NCI-H345 treated with DMSO at 0.1 percent for 48 hours (cell line): ENCODE data around the gene BTLA.
"Not testable (repeated sequence)": the region's sequence is repeated elsewhere in the genome, so short reads cannot be mapped to it uniquely, and the experiment has no call there.

Experiments
- DNase-seq: peaks from one replicate; lab custom pipeline; 2025; ENCODE audit not compliant: unreplicated experiment; lab: John Stamatoyannopoulos, UW

The BTLA gene

DNA sequence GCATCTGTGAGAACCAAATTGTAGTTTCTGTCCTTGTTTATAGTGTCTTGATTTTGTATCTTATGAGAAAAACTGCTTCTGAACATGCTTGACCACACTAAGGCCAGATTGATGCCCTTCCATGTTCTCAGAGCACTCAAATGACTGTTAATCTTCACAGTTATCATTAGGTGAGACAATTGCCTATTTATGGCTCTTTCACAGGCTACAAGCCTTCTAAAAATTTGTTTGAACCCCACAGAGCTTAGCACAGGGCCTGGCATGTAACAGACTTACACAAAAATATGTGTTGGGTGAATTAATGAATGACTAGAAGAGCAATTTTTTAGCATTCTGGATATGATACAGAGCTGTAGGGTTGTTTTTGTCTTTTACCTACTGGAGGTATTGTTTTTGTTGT lies 43.1 kb downstream of the BTLA start:
- no peak for DNase-seq

DNA sequence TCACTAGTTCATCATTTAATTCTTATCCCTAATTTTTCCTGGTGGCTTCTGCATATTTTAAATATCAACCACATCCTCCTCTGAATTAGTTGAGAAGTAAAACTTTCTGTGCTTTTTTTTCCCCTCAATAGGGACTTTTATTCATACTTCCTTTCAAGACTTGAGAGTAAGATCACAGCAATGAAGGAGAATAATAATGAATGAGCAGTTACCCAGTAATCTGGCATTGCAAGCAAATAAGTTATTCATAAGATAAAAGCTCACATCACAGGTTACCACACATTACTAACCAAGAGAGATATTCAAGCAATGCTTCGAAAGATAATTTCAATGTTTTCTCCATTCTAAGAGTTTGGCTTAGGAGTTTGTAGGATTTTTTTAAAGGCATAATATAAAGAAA lies 50.3 kb downstream of the BTLA start:
- no peak for DNase-seq

DNA sequence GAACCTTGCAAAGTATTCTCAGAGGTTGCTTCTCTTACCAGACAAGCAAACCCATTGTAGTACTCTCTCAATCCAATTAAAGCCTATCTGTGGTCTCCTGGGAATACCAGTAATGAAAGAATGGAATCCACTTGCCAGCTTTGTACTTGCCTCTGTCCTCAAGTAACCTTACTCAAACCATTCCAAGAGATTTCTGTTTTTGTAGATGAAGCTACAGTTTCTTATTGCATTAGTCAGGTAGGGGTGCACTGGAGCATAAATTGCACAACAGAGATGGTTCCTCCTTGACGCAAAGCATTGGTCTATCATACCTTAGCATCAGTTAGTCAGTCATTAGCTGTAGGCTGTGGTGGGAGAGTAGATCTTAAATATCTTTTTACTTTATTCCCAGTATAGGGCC lies 52.9 kb downstream of the BTLA start:
- DNase-seq, result no peak

DNA sequence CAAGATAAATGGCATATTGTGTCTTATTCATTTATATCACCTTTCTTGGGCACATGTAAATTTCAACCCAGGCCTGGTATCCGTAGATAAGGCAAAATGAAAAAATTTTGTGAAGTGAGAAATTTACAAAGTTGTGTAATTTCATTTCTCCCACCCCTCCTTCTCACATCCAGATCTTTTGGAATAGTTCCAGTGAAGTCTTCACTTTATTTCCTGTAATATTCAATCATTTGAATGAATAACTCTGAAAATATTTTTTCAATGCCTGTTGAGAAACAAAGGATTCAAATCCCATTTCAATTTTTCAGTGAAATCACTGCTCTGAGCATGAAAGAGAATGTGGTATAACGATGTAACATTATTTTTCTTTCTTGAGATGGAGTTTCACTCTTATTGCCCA lies 53.4 kb downstream of the BTLA start:
- DNase-seq, result no peak

DNA sequence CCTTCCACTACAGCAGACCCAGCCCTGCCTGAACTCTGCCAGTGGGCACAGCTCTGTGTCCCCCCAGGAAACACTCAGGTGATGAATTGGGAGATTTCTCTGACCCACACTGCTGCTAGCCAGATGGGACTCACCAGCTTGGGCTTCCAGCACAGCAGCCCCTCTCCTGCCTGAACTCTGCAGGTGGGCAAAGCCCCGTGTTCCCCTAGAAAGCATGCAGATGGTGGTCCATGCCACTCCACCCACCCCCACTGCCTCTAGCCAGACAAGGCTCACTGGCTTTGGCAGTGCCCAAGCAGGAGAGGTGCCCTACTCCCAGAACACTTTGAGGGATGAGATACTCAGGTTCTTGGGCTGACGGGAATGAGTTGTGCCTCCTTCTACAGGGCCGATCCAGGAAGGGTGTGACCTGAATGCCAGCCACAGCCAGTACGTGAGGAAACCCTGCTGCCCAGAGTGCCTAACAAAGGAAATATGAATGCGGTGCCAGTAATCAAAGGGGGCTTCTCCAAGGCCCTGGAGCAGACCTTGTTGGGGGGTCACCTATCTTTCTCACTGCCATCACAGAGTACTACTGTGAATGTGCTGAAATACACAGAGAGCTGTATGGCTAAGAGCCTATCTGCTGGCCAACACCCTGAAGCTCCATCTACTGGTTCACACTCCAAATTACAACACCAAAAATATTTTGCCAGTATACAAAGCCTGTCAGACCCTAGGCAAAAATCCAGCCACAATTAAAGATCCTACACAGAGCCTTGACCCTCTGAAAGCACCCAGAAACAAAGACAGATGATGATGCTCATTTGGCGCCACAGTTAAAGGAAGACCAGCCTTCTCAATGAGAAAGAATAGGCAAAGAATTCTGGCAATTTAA lies 61.9 kb downstream of the BTLA start:
- DNase-seq, result no peak

DNA sequence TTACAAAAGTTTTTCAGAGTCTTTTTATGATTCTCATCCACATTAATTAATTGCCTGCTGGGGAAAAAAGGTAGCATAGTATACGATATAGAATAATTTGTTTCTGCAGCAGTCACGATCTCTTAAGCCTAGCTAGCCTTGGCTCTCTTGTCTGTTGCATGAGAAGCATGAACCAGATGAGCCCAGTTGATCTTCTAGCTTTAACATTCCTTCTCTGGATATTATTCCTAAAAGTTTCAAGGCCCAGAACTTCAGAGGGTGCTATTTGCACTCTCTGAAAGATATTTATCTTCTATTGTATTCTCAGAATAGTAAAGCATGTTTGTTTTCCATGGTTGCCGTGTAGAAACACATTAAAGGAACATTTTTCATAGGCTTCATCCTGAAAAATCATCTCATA lies 69.3 kb downstream of the BTLA start:
- no peak for DNase-seq

DNA sequence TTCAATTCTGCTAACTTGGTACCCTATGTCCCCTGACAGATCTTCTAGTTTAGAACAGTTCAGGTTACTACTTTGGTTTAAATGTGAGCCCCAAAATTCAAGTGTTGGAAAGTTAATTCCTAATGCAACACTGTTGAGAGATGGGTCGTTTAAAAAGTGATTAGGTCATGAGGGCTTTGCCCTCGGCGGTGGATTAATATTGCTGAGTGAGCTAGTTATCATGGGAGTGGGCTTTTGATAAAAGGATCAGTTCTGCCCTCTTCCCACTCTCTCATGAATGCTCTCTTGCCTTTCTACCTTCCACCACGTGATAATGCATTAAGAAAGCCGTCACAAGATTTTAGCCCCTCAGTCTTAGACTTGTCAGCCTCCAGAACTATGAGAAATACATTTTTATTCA lies 72.1 kb downstream of the BTLA start:
- DNase-seq, result no peak

DNA sequence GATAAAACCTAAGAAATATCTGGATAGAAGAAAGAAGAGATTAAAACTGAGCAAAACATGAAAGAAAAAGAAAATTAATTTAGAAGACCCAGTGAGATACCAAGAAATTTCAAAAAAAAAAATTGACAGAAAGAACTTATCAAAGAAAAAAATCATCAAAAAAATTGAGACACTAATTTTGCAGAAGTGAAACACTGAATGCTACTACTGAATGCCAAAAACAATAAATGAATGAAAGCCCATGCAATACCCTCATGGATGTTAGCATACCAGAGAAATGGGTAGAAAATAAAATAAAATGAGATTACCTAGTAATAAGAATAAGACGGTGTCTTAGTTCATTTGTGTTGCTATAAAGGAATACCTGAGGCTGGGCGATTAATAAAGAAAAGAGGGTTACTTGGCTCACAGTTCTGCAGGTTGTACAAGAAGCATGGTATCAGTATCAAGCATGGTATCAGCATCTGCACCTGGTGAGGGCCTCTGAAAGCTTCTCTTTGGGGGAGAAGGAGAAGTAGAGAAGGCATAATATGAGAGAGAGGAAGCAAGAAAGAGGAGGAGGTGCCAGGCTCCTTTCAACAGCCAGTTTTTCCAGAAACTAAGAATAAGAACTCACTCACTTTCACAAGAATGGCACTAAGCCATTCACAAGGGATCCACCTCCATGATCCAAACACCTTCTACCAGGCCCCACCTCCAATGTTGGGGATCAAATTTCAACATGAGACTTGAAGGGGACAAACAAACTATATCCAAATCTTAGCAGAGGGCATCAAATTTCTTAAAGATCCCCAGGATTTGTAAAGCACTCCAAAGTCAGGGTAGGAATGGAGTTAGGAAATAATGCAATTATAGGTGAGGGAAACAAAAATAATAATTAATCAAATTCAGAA lies 73.2 kb downstream of the BTLA start:
- no peak for DNase-seq

DNA sequence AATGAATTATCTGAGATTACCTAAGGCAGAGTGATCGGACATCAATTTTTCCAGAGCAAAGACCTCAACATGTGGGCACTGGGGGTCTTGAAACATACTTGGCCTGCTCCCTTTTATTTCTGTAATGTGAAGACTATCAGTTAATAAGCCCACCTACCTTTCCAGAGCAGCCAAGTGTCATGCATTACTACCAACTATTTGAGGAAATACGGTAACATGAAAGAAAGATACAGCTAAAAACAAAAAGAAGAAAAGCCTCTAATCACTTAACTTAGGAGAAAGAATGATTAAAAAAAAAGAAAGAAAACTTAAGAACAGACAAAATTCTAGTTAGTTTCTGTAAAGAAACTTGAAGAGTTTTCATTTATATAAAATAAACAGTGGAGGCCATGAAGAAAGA lies 73.9 kb downstream of the BTLA start:
- DNase-seq, result no peak

DNA sequence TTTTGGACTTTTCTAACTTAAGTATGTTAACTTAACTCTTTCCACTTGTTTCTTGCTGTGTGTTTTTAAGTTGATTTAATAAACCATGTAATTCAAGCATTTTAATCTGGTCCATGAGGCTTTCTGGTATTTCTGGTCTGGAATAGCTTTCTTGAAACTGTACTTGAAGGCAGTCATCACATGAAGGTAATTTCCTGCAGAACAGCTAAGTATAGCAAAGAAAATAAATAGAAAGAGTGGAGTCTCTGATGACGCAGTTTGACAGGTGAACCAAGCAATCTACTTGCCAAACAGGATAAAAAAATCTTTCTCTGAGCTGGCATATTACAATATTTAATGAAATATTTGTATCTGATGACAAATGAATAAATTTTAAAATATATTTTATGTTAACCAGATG lies 74.9 kb downstream of the BTLA start:
- DNase-seq, result no peak

DNA sequence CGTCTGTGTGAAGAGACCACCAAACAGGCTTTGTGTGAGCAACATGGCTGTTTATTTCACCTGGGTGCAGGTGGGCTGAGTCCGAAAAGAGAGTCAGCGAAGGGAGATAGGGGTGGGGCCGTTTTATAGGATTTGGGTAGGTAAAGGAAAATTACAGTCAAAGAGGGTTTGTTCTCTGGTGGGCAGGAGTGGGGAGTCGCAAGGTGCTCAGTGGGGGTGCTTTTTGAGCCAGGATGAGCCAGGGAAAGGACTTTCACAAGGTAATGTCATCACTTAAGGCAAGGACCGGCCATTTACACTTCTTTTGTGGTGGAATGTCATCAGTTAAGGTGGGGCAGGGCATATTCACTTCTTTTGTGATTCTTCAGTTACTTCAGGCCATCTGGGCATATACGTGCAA lies 76.4 kb downstream of the BTLA start:
- not testable (repeated sequence) for DNase-seq

DNA sequence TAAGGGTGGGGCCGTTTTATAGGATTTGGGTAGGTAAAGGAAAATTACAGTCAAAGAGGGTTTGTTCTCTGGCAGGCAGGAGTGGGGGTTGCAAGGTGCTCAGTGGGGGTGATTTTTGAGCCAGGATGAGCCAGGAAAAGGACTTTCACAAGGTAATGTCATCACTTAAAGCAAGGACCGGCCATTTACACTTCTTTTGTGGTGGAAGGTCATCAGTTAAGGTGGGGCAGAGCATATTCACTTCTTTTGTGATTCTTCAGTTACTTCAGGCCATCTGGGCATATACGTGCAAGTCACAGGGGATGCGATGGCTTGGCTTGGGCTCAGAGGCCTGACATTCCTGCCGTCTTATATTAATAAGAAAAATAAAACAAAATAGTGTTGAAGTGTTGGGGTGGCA lies 80.7 kb downstream of the BTLA start:
- DNase-seq, result not testable (repeated sequence)

DNA sequence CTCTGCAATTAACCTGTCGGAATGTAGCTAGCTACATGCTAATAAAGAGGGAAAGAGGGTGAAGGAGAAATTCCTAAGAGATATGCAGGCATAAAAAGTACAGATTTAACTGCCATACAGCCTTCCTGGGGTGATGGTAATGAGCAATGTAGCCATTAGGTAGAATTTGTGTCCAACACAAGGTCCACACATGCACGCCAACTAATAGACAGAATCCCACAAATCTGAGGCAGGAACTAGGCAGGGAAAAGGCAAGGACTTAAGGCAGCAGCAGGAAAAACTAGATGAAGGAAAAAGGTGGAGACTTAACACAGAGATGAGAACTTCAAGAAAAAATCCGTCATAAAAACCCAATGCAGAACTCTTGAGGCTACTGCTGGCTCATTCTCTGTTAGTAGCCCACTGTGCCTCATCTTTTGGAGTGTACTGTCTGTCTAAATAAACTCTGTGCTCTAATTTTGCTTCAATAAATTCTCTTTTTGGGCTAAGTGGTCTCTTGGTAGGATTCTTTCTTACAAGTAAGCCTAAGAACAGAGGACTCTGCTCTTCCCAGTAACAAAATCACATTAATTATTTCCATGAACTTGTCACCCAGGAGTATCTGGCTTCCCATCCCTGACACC lies 81.5 kb downstream of the BTLA start:
- DNase-seq, result no peak

DNA sequence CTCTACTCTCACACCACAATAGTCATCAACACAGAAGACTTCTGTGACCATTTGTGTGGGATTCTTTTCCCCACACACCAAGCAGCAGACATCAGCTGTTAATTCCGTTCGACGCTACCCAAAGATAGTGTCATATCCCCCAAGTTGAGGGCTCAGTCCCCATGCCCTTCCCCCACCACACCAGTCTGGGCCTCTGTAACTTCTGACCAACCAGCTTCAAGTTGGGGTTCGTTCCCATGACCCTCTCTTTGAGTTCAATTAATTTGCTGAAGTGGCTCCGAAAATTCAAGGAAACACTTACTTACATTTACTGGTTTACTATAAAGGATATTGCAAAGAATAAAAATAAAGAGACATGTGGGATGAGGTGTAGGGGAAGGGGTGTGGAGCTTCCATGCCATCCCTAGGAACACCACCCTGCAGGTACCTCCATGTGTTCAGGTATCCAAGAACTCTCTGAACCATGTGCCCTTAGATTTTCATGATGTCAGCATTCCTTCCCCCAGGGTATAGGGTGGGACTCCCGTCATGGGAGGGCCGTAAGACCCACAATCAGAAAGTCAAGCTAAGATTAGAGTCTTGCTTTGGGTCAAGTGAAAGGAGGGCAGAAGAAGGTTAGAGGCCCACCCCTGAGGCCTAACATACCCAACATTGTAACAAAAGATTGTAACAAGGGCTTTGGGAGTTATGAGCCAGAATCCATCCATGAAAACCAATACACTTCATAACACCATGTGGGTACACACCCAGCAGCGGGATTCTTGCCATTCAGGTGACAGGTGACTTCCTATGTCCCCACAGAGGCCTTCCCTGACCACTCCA lies 82.7 kb downstream of the BTLA start:
- DNase-seq, result no peak

DNA sequence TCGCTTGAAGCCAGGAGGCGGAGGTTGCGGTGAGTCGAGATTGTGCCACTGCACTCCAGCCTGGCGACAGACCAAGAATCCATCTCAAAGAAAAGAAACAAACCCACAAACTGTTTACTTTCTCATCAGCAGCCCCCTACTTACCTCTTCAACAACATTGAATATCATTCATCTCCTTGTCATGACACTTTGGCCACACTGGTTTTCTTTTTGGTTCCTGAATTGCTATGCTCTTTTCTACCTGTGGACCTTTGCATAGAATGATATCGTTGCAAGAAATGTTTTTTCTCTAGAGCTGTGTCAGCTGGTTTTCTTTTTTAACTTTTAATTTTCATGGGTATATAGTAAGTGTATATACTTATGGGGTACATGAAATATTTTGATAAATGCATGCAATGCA lies 83.9 kb downstream of the BTLA start:
- DNase-seq, result no peak
